ENCODE data around the gene TLR1.

TLR1 gene

GRCh38 chr4:38804654-38805295, at the start of gene TLR1:
Gene TLR1 (minus strand): TSS chr4:38804791. CDS start chr4:38798831, 5,960 bp downstream.
- no peak within 1 kb of the TSS for H3K27ac ChIP-seq (ENCODE audit: extremely low read depth, low read depth, low read length)
- H3K4me3 ChIP-seq (ENCODE audit: low read depth, low read length) = no peak within 1 kb of the TSS
- ChIA-PET CTCF (interaction anchor here (0.6 to 3.4 kb wide), 16 partner anchors 10 to 793 kb away, joined by 3 to 14 read pairs (median 4); partner anchors contain the start of gene TLR10), POLR2A (interaction anchor here (0.6 kb wide), 1 partner anchor 147 kb away, joined by 4 read pairs; no protein-coding TSS in a partner anchor)
- no peaks in the 10 kb centered on the region for H3K36me3 ChIP-seq (ENCODE audit: control insufficient read depth in 2 of 2, insufficient read depth in 1 of 2, low read length in 2 of 2)
- H3K4me1 ChIP-seq (ENCODE audit: control insufficient read depth, insufficient read depth, low read length) = no peaks in the 10 kb centered on the region
- no peaks in the 10 kb centered on the region for H3K9me3 ChIP-seq (ENCODE audit: control insufficient read depth, insufficient read depth, low read depth, low read length)
- TF ChIP-seq ZBTB10 (tag by site-specific recombination; IDR thresholded peaks at IDR 0.05) (no peak), MYNN (tag by site-specific recombination; IDR thresholded peaks at IDR 0.05; ENCODE audit: borderline replicate concordance) (no peak), ZBTB20 (tag by site-specific recombination; IDR thresholded peaks at IDR 0.05) (no peak), PRDM4 (tag by site-specific recombination; IDR thresholded peaks at IDR 0.05) (no peak), ATF2 (tag by site-specific recombination; IDR thresholded peaks at IDR 0.05; ENCODE audit: low read depth) (no peak), ZNF529 (tag by site-specific recombination; IDR thresholded peaks at IDR 0.05; ENCODE audit: insufficient replicate concordance) (no peak), ZNF341 (tag by site-specific recombination; IDR thresholded peaks at IDR 0.05; ENCODE audit: low read depth) (no peak), OSR2 (tag by site-specific recombination; IDR thresholded peaks at IDR 0.05) (no peak), ZNF169 (tag by site-specific recombination; IDR thresholded peaks at IDR 0.05) (no peak), ZNF2 (tag by site-specific recombination; IDR thresholded peaks at IDR 0.05) (no peak), REST (tag by site-specific recombination; IDR thresholded peaks at IDR 0.05) (no peak), ZNF433 (tag by site-specific recombination; IDR thresholded peaks at IDR 0.05; ENCODE audit: low read depth) (no peak), SCRT1 (tag by site-specific recombination; IDR thresholded peaks at IDR 0.05; ENCODE audit: borderline replicate concordance) (no peak), GLIS2 (tag by site-specific recombination; IDR thresholded peaks at IDR 0.05) (no peak), ZNF148 (tag by site-specific recombination; IDR thresholded peaks at IDR 0.05; ENCODE audit: borderline replicate concordance) (no peak)

Measured in HEK293 (cell line).